Measurements from ENCODE around the gene AKR1C1.
"Not testable (repeated sequence)": the region's sequence is repeated elsewhere in the genome, so short reads cannot be mapped to it uniquely, and the experiment has no call there.

The AKR1C1 gene

GRCh38 chr10:4998671-4999070 lies 35.5 kb downstream of the AKR1C1 start:
- DNase-seq (ENCODE audit: low spot score), result no peak
- no peak overlapping the region for H3K18ac ChIP-seq (ENCODE audit: low read length)
- no peak overlapping the region for H4K8ac ChIP-seq (ENCODE audit: low read depth, low read length)
- no CpG with 5 or more reads among the region's 5 CpGs for WGBS, 2 donors (ENCODE audit: extremely low coverage in 2 of 2, insufficient read length in 2 of 2, insufficient replicate concordance in 1 of 2)
- no peak overlapping the region for H3K27ac ChIP-seq (replicated peaks; ENCODE audit: low read length)
- H3K14ac ChIP-seq (ENCODE audit: low read length), result no peak overlapping the region
- no peak overlapping the region for H2BK12ac ChIP-seq (ENCODE audit: low read length)
- H3K4me1 ChIP-seq (ENCODE audit: control insufficient read depth in 2 of 2, insufficient read depth in 1 of 2, low read depth in 1 of 2, low read length in 2 of 2), result no peaks in the 10 kb centered on the region
- H2AK5ac ChIP-seq (ENCODE audit: low read depth, low read length), result no peak overlapping the region
- no peak overlapping the region for H3K4ac ChIP-seq (ENCODE audit: low read length)
- H3K36me3 ChIP-seq (replicated peaks in 1 of 2; ENCODE audit: control insufficient read depth in 2 of 2, insufficient read depth in 2 of 2, low read length in 2 of 2), result no peaks in the 10 kb centered on the region
- no peak overlapping the region for H3K23ac ChIP-seq (ENCODE audit: low read depth, low read length, poor library complexity)
- H2AFZ ChIP-seq (ENCODE audit: low read length), result no peak overlapping the region
- no peaks in the 10 kb centered on the region for H3K79me1 ChIP-seq (ENCODE audit: low read depth, low read length)
- no peak overlapping the region for H2BK120ac ChIP-seq (ENCODE audit: low read depth, low read length)
- no peak overlapping the region for H2BK15ac ChIP-seq (ENCODE audit: low read length)
- H3K4me2 ChIP-seq (ENCODE audit: insufficient read depth, low read length, poor library complexity, severe bottlenecking), result no peak overlapping the region
- H4K91ac ChIP-seq (ENCODE audit: low read depth, low read length, poor library complexity), result no peak overlapping the region
- no peak overlapping the region for H3K9ac ChIP-seq (ENCODE audit: low read depth, low read length, poor library complexity)
- H3K27me3 ChIP-seq (ENCODE audit: control insufficient read depth in 3 of 3, insufficient read depth in 3 of 3, low read depth in 1 of 3, low read length in 3 of 3), result no peaks in the 10 kb centered on the region
- no peak overlapping the region for H3K4me3 ChIP-seq (ENCODE audit: low read length in 2 of 2)
- no peaks in the 10 kb centered on the region for H3K9me3 ChIP-seq (replicated peaks in 1 of 2; ENCODE audit: control insufficient read depth in 2 of 2, insufficient read depth in 1 of 2, low read depth in 1 of 2, low read length in 2 of 2)
- no peak overlapping the region for H2BK5ac ChIP-seq (ENCODE audit: low read length)

- Histone ChIP-seq H2AFZ (ENCODE audit: low read length) (no peak overlapping the region), H4K91ac (ENCODE audit: low read depth, low read length, poor library complexity) (no peak overlapping the region), H3K4me1 (ENCODE audit: control insufficient read depth in 2 of 2, insufficient read depth in 1 of 2, low read depth in 1 of 2, low read length in 2 of 2) (no peaks in the 10 kb centered on the region), H4K8ac (ENCODE audit: low read depth, low read length) (no peak overlapping the region), H2AK5ac (ENCODE audit: low read depth, low read length) (no peak overlapping the region), H2BK5ac (ENCODE audit: low read length) (no peak overlapping the region), H2BK120ac (ENCODE audit: low read depth, low read length) (no peak overlapping the region), H3K36me3 (replicated peaks in 1 of 2; ENCODE audit: control insufficient read depth in 2 of 2, insufficient read depth in 2 of 2, low read length in 2 of 2) (no peaks in the 10 kb centered on the region), H3K79me1 (ENCODE audit: low read depth, low read length) (no peaks in the 10 kb centered on the region), H3K9ac (ENCODE audit: low read depth, low read length, poor library complexity) (no peak overlapping the region), H3K4me2 (ENCODE audit: insufficient read depth, low read length, poor library complexity, severe bottlenecking) (no peak overlapping the region), H3K4ac (ENCODE audit: low read length) (no peak overlapping the region), H2BK12ac (ENCODE audit: low read length) (no peak overlapping the region), H3K27ac (replicated peaks; ENCODE audit: low read length) (no peak overlapping the region), H3K27me3 (ENCODE audit: control insufficient read depth in 3 of 3, insufficient read depth in 3 of 3, low read depth in 1 of 3, low read length in 3 of 3) (no peaks in the 10 kb centered on the region), H3K23ac (ENCODE audit: low read depth, low read length, poor library complexity) (no peak overlapping the region), H2BK15ac (ENCODE audit: low read length) (no peak overlapping the region), H3K4me3 (ENCODE audit: low read length in 2 of 2) (no peak overlapping the region), H3K14ac (ENCODE audit: low read length) (no peak overlapping the region), H3K18ac (ENCODE audit: low read length) (no peak overlapping the region), H3K9me3 (replicated peaks in 1 of 2; ENCODE audit: control insufficient read depth in 2 of 2, insufficient read depth in 1 of 2, low read depth in 1 of 2, low read length in 2 of 2) (no peaks in the 10 kb centered on the region)
- no CpG with 5 or more reads among the region's 2 CpGs for WGBS, 2 donors (ENCODE audit: extremely low coverage in 2 of 2, insufficient read length in 2 of 2, insufficient replicate concordance in 1 of 2)
- DNase-seq (ENCODE audit: low spot score), result no peak
Observed at GRCh38 chr10:5002013-5002727, 39.0 kb downstream of the AKR1C1 start.

GRCh38 chr10:5003127-5004029 lies 40.2 kb downstream of the AKR1C1 start, which contains the start of gene AKR1C2:
Gene AKR1C2 (minus strand): TSS chr10:5003857. CDS start chr10:5003835, 22 bp downstream.
- no CpG with 5 or more reads among the region's 10 CpGs for WGBS, 2 donors (ENCODE audit: extremely low coverage in 2 of 2, insufficient read length in 2 of 2, insufficient replicate concordance in 1 of 2)
- H3K14ac ChIP-seq (ENCODE audit: low read length); H3K36me3 ChIP-seq (replicated peaks in 1 of 2; ENCODE audit: control insufficient read depth in 2 of 2, insufficient read depth in 2 of 2, low read length in 2 of 2); H3K27ac ChIP-seq (replicated peaks; ENCODE audit: low read length); H3K4me2 ChIP-seq (ENCODE audit: insufficient read depth, low read length, poor library complexity, severe bottlenecking); H2BK15ac ChIP-seq (ENCODE audit: low read length); H2BK5ac ChIP-seq (ENCODE audit: low read length); H3K18ac ChIP-seq (ENCODE audit: low read length); H3K4ac ChIP-seq (ENCODE audit: low read length); H2AFZ ChIP-seq (ENCODE audit: low read length); H4K91ac ChIP-seq (ENCODE audit: low read depth, low read length, poor library complexity); H3K9me3 ChIP-seq (replicated peaks in 1 of 2; ENCODE audit: control insufficient read depth in 2 of 2, insufficient read depth in 1 of 2, low read depth in 1 of 2, low read length in 2 of 2); H3K4me1 ChIP-seq (ENCODE audit: control insufficient read depth in 2 of 2, insufficient read depth in 1 of 2, low read depth in 1 of 2, low read length in 2 of 2); H2BK12ac ChIP-seq (ENCODE audit: low read length); H3K27me3 ChIP-seq (ENCODE audit: control insufficient read depth in 3 of 3, insufficient read depth in 3 of 3, low read depth in 1 of 3, low read length in 3 of 3); H3K23ac ChIP-seq (ENCODE audit: low read depth, low read length, poor library complexity); H2AK5ac ChIP-seq (ENCODE audit: low read depth, low read length); DNase-seq (ENCODE audit: low spot score); H3K4me3 ChIP-seq (ENCODE audit: low read length in 2 of 2); H4K8ac ChIP-seq (ENCODE audit: low read depth, low read length); H3K9ac ChIP-seq (ENCODE audit: low read depth, low read length, poor library complexity); H2BK120ac ChIP-seq (ENCODE audit: low read depth, low read length); H3K79me1 ChIP-seq (ENCODE audit: low read depth, low read length): not testable (repeated sequence)

- H3K27me3 ChIP-seq (ENCODE audit: control insufficient read depth in 3 of 3, insufficient read depth in 3 of 3, low read depth in 1 of 3, low read length in 3 of 3); H2AK5ac ChIP-seq (ENCODE audit: low read depth, low read length); H3K23ac ChIP-seq (ENCODE audit: low read depth, low read length, poor library complexity); H3K4ac ChIP-seq (ENCODE audit: low read length); H3K4me3 ChIP-seq (ENCODE audit: low read length in 2 of 2); H3K79me1 ChIP-seq (ENCODE audit: low read depth, low read length); H2BK15ac ChIP-seq (ENCODE audit: low read length); DNase-seq (ENCODE audit: low spot score); H3K4me2 ChIP-seq (ENCODE audit: insufficient read depth, low read length, poor library complexity, severe bottlenecking); H3K14ac ChIP-seq (ENCODE audit: low read length); H4K8ac ChIP-seq (ENCODE audit: low read depth, low read length); H2AFZ ChIP-seq (ENCODE audit: low read length); H4K91ac ChIP-seq (ENCODE audit: low read depth, low read length, poor library complexity); H3K9me3 ChIP-seq (replicated peaks in 1 of 2; ENCODE audit: control insufficient read depth in 2 of 2, insufficient read depth in 1 of 2, low read depth in 1 of 2, low read length in 2 of 2); H2BK5ac ChIP-seq (ENCODE audit: low read length); H2BK12ac ChIP-seq (ENCODE audit: low read length); H2BK120ac ChIP-seq (ENCODE audit: low read depth, low read length); H3K9ac ChIP-seq (ENCODE audit: low read depth, low read length, poor library complexity); H3K4me1 ChIP-seq (ENCODE audit: control insufficient read depth in 2 of 2, insufficient read depth in 1 of 2, low read depth in 1 of 2, low read length in 2 of 2); H3K27ac ChIP-seq (replicated peaks; ENCODE audit: low read length); H3K36me3 ChIP-seq (replicated peaks in 1 of 2; ENCODE audit: control insufficient read depth in 2 of 2, insufficient read depth in 2 of 2, low read length in 2 of 2); H3K18ac ChIP-seq (ENCODE audit: low read length): not testable (repeated sequence)
- WGBS, 2 donors (ENCODE audit: extremely low coverage in 2 of 2, insufficient read length in 2 of 2, insufficient replicate concordance in 1 of 2), result no CpG with 5 or more reads among the region's 1 CpG
Observed at GRCh38 chr10:5004030-5004385, 40.8 kb downstream of the AKR1C1 start.

Measured in neuronal stem cell (in vitro differentiated cells).